Lung microvascular endothelial cell (primary cell): Measurements from ENCODE around the gene SUPT7L. TPM values are rescaled to one million over a fixed set of nuclear protein-coding genes. Genes with fewer than 3 reads are reported as not detected.

Experiments
- DNase-seq, 2 donors: peaks; one replicate each; pipeline versions ENCODE4 v3.0.0 to v3.0.0-alpha.2; 2010; ENCODE audit warnings: low read depth in 2 of 2
- total RNA-seq: library from RNA; depleted of rRNA; stranded (reverse); fragments of >200 nt; gene quantifications from 2 replicates; pipeline ENCODE4 v1.2.1, GENCODE V29; 2014

Gene SUPT7L, protein sequence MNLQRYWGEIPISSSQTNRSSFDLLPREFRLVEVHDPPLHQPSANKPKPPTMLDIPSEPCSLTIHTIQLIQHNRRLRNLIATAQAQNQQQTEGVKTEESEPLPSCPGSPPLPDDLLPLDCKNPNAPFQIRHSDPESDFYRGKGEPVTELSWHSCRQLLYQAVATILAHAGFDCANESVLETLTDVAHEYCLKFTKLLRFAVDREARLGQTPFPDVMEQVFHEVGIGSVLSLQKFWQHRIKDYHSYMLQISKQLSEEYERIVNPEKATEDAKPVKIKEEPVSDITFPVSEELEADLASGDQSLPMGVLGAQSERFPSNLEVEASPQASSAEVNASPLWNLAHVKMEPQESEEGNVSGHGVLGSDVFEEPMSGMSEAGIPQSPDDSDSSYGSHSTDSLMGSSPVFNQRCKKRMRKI
- 8.7 and 18.3 TPM in 2 replicates for total RNA-seq

- DNase-seq, result peak; percentile 87 to 88
These were observed at the start of gene SUPT7L, which contains the start of gene SLC4A1AP for GRCh38 chr2:27663285-27664153. SUPT7L (minus strand) TSS chr2:27663614; CDS start chr2:27662192, 1,422 bp downstream. SLC4A1AP (plus strand) TSS chr2:27663889; CDS start chr2:27663915, 26 bp downstream.

DNA sequence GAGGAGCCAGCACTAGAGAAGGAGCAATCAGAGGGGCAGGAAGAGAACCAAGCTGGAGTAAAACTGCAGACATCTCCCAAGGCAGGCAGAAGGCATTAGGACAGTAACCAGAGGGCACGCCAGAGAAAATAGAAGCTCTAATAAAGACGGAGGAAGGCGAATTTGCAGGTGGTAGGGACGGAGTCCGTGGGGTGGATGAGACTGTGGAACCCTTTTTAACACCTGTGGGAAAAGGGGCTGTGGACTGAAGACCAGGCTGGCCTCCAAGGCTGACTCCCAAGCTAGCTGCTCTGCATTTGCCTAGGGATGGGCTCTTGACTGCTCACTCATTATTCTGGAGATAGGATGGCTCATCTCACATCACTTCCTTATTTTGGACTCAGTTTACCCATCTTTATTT lies 49.8 kb upstream of the SUPT7L start:
- DNase-seq, result no peak

DNA sequence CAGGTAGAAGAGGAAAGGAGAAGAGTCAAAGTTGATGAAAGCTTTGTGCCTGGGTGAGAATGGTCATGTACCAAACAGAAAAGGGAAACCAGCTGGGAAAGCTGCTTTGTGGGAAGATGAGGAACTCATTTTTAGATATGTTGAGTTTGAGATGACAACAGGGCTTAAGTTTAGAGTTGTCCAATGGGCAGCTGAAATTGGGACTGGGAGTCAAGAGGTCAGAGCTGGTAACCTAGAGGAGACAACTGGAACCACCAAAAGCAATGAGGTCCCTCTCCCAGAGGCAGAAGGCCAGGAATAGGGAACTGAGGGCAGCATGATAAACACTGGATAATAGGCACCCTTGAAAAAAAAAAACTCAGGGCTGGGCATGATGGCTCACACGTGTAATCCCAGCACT lies 49.1 kb upstream of the SUPT7L start:
- no peak for DNase-seq

DNA sequence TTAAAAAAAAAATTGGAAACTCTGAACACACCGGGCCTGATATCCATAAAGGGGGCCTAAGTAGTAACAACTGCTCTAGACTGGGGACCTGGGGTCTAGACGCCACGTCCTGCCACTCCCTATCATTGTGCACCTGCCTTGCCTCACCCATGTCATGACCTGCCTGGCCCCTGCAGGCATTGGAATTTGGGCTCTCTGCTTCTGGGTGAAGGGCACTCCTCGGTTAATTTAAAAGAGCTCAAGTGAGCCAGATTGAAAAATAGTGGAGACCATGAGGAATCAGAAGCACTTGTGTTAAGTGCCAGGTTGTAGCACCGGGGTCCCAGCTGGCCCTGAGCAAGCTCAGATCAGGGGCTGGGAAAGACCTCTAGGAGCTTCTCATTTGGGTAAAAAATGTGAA lies 48.4 kb upstream of the SUPT7L start:
- no peak for DNase-seq

GRCh38 chr2:27710640-27711430 lies 47.4 kb upstream of the SUPT7L start:
- DNase-seq, result peak in 1 of 2 donors; percentile 50

- DNase-seq, result no peak
These were observed 46.7 kb upstream of the SUPT7L start for GRCh38 chr2:27709960-27710575.

- no peak for DNase-seq
These were observed 45.9 kb upstream of the SUPT7L start for GRCh38 chr2:27709326-27709725.

DNA sequence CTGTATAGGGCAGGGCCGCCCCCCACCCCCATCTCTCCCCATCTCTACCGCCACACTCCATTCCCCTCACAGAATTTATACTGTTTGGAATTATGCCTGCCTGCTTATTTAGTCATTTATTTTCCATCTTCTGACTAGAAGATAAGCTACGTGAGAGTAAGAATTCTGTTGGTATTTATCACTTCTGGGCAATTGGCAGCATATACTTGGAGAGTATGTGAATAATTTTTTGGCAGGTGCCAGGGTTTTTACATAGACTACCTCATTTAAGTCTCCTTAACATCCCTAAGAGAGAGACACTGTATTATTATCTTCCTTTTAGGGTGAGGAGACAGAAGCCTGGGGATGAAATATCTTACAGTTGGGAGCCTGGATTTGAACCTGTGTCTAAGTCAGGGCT lies 45.3 kb upstream of the SUPT7L start:
- DNase-seq, result no peak

DNA sequence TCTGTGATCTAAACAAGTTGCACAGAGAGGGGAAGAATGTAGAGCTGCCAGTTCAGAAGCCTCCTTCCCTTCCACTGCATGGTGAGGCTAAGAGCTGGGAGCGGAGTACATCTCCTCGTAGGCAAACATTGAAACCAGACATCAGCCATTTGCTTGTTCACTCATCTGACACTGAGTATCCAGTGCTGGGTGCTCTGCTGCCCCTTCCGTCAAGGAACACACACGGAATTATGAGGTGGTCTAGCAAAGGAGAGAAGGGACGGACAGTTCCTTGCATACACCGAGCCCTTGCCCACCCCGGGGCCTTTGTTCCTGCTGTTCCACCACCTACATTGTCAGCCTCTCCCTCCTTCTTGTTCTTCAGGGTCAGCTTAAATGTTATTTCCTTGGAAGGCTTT lies 44.8 kb upstream of the SUPT7L start:
- DNase-seq, result no peak

DNA sequence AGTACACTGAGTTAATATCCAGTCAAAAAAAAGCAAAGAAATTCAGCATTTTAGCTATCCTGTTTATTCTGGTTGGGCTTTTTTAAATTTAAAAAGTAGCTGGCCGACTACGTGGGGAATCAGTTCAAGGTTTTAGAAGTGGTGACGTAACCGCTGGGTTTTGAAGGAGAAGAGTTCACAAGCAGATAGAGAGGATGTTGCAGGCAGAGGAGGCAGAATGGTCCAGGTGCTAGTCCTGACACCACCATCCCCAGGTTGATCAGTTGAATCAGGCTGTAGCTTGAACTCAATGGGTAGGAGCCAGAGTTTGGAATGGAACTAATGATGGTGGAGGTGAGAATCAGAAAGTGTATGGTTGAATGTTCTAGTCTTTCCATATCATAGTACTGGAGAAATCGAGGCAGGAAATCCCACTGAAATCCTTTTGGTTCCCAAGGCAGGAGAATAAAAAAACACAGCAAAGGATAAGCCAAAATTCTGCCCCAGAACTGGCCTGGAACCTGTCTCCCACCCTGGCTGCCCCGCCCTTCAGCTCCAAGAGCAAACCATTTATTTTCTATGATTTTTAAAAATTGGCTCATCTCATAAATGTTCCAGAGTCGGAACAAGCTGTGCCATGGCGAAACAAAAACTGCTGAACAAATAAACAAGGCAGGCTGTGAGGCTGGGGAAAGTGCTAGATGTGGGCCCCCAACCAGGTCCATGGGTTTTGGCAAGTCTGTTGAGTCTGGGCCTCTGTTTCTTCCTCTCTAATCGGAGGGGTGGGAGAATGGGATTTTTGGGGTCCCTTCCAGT lies 44.2 kb upstream of the SUPT7L start:
- DNase-seq, result no peak

- peak; percentile 41 to 94 for DNase-seq
These were observed 42.6 kb upstream of the SUPT7L start for GRCh38 chr2:27705851-27706622.

DNA sequence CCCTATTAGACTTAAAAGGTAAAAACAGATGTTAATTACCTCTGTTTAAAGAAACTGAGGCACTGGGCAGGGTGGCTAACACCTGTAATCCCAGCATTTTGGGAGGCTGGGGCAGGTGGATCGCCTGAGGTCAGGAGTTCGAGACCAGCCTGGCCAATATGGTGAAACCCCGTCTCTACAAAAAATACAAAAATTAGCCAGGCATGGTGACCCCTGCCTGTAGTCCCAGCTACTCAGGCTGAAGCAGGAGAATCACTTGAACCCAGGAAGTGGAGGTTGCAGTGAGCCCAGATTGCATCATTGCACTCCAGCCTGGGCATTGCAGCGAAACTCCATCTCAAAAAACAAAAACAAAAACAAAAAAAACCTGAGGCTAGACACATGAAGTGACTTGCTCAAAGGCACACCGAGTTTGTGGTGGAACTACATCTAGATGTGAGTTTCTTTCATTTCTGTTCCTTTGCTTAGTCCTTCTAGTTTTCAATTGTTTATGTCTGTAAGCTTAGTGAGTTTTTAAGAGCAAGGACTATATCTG lies 41.0 kb upstream of the SUPT7L start:
- no peak for DNase-seq

DNA sequence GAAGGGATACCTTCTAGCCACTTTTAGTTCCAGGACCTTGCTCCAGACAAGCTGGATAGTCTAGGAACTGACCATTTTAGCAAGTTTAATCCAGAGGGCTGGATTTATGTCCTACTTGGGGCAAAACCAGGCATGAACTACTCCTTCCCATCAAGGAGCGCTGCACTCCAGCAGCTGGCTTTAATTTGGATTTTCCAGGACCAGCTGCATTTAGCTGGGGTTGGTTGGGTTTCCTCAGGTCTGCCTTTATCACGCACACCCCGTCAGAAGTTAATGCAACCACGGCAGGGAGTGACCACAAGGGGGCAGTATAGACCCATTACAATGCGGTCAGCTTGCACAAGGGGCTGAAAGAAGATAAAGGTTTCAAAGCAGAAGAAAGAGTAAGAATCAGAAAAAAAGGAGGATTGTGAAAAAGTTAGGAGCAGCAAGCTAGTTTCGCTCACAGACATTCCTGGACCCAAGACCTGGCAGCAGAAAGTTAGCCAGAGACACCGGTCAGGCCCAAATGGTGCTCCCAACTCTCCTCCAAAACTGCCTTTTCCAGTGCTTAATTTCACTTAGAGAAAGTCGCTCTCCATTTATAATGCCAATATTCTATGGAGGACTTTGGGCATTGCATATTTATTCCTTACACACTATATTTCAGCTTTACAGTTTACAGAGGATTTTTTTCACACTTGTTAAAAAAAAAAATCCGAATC lies 40.4 kb upstream of the SUPT7L start:
- DNase-seq, result peak; percentile 88 to 89

DNA sequence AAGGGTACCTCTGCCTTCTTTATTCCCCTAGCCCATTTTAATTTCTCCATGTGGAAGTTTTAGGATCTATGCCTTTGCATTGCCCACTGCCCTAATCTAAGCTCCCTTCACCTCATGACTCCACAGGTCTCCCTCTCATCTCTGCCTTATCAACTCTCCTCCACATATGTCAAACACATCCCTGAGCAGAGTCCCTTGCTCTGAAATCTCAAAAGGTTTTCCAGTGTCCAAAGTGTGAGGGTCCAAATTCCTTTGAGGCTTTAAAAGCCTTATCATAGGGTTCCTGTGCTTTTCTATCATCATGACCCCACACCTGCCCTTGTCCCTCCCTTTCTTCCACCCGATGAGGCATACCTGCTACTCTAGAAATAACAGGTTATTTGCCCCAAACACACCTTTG lies 38.9 kb upstream of the SUPT7L start:
- no peak for DNase-seq

DNA sequence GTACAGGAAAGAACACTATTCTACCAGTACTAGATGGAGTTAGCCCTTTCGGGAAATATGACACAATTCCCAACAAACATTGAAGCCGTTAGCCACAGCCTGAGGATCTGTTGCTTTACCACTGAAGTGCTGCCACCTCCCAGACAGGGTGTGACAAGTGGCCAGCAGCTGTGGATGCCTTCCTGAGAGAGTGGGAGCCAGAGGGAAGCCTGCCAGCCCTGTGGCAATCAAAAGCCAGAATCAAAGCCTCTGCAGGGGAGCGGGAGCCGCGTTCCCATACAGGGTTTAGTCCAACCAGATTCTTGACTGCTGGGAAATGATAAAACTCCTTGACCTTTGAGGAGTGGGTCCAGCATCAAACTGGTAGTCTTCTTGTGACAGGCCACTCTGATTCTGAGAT lies 38.3 kb upstream of the SUPT7L start:
- no peak for DNase-seq

- no peak for DNase-seq
These were observed 34.2 kb upstream of the SUPT7L start for GRCh38 chr2:27697660-27698059.

DNA sequence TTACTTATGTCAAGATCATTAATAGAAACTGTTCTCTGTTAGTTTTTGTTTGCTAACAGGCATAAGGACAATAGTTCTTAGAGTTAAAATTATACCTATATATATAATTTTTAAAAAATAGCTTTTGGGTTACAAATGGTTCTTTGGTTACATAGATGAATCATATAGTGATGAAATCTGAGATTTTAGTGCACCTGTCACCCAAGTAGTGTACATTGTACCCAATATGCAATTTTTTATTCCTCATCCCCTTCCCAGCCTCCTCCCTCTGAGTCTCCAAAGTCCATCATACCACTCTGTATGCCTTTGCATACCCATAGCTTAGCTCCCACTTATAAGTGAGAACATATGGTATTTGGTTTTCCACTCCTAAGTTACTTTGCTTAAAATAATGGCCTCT lies 26.6 kb upstream of the SUPT7L start:
- DNase-seq, result no peak

DNA sequence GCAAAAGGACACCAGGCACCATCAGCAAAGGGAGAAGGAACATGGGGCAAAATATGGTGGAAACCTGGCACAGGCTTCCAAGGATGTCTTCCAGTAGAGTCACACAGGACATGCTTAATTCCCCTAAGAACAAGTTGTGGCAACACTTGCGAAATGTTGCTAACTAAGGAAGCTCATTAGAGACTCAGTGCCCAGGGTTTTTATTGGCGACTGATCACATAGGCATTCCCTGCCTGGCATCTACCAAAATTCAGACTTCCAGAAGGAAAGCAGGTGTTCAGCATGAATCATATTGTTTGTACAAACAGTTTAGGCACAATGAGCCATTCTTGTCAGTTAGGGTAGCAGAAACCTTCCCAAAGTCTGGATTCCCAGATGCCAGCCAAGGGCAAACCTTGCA lies 26.0 kb upstream of the SUPT7L start:
- no peak for DNase-seq

DNA sequence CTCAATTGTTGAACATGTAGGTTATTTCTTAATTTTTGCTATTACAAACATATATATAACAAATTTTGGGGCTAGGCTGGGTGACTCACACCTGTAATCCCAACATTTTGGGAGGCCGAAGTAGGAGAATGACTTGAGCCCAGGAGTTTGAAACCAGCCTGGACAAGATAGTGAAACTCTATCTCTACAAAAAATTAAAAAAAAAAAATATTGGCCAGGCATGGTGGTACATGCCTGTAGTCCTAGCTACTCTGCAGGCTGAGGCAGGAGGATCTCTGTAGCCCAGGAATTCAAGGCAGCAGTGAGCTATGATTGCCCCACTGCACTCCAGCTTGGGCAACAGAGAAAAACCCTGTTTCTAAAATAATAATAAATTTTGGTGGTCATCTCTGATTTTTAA lies 23.8 kb upstream of the SUPT7L start:
- DNase-seq, result no peak
